Cardiac fibroblast (primary cell): ENCODE data around the gene CDKN2A.

ENCODE experiments used
- DNase-seq, 2 donors: peaks; one replicate each; pipeline versions ENCODE4 v3.0.0 to v3.0.0-alpha.2; 2010; ENCODE audit warnings: low read depth in 2 of 2
- H3K4me3 ChIP-seq, 2 donors: replicated peaks in 1 of 2; 1 replicate in 1 of 2; 2 replicates in 1 of 2; pipeline ENCODE4 v1.5.1; 2011; ENCODE audit warnings: low read depth in 2 of 2, low read length in 2 of 2, mild to moderate bottlenecking in 2 of 2, moderate library complexity in 1 of 2
- TF ChIP-seq, protein P1 (sequence below): IDR thresholded peaks from one replicate; pipeline ENCODE4 v1.5.1; 2011; ENCODE audit warnings: low read depth, mild to moderate bottlenecking, low read length, inconsistent platforms

CDKN2A gene

DNA sequence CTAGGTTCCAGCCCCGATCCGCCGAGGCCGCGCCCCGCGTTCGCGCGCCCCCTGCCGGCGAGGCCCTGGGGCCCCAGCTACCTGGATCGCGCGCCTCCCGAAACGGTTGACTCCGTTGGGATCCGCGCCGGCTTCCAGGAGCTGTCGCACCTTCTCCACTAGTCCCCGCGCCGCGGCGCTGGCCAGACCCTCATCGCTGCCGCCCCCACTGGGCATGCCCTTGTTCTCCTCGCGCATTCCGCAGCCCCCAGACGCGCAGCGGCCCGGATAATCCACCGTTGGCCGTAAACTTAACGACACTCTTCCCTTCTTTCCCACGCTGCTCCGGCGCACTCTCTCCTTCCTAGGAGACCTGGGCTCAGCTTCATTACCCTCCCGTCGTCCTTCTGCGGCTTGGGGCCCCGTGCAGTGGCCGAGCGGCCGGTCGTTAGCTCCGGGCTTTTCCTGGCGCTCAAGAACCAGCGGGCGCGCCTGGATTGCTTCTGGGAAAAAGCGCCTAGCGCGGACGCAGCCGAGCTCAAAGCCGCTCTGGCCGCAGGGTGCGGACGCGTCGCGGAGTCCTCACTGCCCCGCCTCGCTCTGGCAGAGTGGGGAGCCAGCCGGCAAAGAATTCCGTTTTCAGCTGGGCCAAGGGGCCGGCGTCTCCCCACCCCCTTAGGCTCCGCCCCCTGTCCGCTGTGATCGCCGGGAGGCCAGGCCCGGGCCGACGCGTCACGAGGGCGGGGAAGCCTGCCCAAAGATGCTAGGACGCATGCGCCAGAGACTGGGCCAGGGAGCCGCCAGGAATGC is 14.7 kb upstream of the CDKN2A start, which contains the start of gene CDKN2B:
Gene CDKN2B (minus strand): TSS at position 589 of the 789 bp plus-strand sequence. CDS start 352 bp downstream, at position 237.
- DNase-seq: peak; percentile 96 to 98

DNA sequence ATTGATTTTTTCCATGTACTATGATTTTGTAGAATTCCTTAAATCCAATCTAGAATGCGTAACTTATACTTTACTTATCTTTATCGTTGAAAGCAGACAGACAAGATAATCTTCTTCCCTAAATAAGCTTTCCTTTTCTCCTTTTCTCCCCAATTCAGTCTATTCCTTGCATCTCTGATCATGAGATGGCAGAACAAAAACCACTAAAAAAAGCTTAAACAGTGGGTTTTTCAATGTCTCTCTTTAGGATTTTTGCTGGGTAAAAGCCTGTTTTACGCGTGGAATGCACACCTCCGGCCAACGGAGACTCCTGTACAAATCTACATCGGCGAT is 14.2 kb upstream of the CDKN2A start:
- H3K4me3 ChIP-seq: peak overlapping the region; percentile 61 to 89
- DNase-seq: no peak
- TF ChIP-seq, protein P1, sequence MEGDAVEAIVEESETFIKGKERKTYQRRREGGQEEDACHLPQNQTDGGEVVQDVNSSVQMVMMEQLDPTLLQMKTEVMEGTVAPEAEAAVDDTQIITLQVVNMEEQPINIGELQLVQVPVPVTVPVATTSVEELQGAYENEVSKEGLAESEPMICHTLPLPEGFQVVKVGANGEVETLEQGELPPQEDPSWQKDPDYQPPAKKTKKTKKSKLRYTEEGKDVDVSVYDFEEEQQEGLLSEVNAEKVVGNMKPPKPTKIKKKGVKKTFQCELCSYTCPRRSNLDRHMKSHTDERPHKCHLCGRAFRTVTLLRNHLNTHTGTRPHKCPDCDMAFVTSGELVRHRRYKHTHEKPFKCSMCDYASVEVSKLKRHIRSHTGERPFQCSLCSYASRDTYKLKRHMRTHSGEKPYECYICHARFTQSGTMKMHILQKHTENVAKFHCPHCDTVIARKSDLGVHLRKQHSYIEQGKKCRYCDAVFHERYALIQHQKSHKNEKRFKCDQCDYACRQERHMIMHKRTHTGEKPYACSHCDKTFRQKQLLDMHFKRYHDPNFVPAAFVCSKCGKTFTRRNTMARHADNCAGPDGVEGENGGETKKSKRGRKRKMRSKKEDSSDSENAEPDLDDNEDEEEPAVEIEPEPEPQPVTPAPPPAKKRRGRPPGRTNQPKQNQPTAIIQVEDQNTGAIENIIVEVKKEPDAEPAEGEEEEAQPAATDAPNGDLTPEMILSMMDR: no peak

More for the DNA sequence above, 14.7 kb upstream of the CDKN2A start, which contains the start of gene CDKN2B:
- TF ChIP-seq, protein P1: peak; percentile 57
- peak within 1 kb of the TSS; percentile 61 to 89 for H3K4me3 ChIP-seq

DNA sequence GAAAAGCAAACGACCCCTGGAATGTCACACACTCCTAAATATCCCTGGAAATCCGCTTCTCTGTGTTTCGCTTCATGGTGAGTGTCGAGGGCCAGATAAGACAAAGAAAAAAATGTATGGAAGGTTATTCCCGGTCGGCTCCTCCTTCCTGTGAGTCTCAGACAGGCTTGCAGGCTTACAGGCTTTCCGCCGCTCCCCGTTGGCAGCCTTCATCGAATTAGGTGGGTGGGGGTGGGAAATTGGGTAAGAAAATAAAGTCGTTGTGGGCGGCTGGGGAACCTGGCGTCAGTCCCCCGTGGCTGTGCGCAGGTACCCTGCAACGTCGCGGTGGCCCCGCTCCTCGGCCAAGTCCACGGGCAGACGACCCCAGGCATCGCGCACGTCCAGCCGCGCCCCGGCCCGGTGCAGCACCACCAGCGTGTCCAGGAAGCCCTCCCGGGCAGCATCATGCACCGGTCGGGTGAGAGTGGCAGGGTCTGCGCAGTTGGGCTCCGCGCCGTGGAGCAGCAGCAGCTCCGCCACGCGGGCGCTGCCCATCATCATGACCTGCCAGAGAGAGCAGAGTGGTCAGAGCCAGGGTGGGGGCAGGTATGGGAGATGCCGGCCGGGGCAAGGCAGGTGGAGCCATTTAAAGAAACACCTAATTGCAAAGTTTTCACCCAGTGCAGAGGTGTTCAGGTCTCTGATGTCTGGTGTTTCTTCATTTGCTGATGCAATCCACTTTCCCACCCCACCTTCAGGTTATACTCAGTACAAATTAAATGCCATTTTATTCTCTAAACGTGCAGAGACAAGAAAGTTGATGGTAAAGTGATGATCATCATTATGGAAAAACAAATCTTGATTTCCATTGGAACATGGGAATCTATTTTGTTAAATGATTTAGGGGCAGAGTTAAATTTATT is 11.8 kb upstream of the CDKN2A start:
- TF ChIP-seq, protein P1: no peak
- H3K4me3 ChIP-seq: peak overlapping the region; percentile 24
- DNase-seq: no peak

DNA sequence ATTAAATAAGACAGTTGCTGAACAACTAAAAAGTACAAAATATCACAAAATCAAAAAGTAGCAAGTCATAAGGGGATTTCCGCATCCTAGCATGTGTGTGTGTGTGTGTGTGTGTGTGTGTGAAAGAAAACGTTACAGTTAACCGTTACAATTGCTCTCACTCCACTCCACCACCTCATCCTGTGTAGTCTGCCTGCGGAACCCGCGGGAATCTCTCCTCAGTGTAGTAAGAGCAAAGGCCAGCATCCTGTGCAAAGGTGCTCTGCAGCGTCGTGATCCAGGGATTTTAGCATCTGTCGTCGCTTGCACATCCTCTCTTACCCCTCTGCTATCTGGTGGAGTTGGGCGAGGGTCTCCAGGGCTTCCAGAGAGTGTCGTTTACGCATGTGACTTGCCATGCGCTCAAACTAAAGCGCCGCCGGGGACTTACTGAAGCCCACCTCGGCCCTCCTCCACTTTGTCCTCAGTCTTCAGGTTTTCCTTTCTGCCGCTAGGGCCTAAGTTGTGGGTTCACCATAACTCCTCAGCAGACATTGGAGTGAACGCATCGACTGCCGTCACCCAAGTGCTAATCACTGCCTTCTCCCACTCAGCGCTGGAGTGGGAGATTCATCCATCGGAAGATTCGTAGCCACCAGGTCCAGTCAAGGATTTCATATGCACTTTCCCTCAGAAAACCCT is 11.0 kb upstream of the CDKN2A start:
- DNase-seq: no peak
- H3K4me3 ChIP-seq: peak overlapping the region in 1 of 2 donors; percentile 3
- TF ChIP-seq, protein P1: no peak

DNA sequence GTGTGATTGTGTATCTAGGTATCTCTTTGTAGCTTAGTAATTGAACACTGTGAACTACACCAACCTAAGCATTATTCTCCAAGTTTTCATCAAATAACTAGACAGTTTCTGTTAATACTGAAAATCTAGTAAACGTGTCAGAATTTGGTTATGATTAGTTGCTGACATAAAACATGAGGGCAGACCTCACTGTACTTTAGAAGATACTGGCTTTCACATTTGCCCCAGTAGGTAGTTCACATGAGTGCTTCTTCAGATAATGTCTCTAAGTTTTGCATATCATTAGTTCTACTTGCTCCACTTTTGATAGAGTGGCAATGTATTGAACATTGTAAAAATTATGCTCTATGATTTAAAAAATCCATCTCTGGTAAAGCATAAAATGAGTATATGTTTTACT is 7.8 kb upstream of the CDKN2A start:
- no peak overlapping the region for H3K4me3 ChIP-seq
- TF ChIP-seq, protein P1: no peak
- DNase-seq: no peak

DNA sequence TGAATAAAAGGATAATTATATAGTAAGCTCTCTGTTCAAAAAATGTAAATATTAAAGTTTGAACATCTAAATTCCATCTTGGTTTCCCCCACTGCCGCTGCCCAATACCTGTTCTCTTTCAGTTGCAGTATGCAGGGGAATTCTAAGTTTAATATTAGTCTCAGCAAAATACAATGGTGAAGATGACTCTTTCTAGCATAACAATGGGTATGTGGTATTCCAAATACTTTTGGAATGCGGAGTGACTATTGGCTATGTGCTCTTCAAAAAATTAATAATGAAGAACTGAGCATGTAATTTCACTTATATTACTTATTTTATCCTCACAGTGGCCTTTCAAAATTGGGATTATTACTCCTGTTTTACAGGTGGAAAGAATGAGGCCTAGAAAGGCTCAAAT is 3.8 kb upstream of the CDKN2A start:
- peak in 1 of 2 donors; percentile 61 for DNase-seq
- TF ChIP-seq, protein P1: no peak
- no peak overlapping the region for H3K4me3 ChIP-seq
